Right ventricle myocardium superior (tissue), 1 donor: ENCODE data around the gene ZNF80. TPM values are rescaled to one million over a fixed set of nuclear protein-coding genes. Genes with fewer than 3 reads are reported as not detected.

Experiments used
- ATAC-seq: fragments of 200-7000 bp; cut with Tn5 transposase; one replicate; pipeline ENCODE4 v1.9.1; 2020; ENCODE audit warnings: mild to moderate bottlenecking; ENCODE audit not compliant: poor library complexity
- DNase-seq: peaks from one replicate; pipeline ENCODE4 v3.0.0-alpha.2; 2020
- intact Hi-C: fragments of 100-400 bp; cut with DNase I; formaldehyde crosslinking; loops from one replicate; pipeline ENCODE4 v1.11.2; 2022
- total RNA-seq: library from RNA; stranded (reverse); fragmentation: NEBNext Ultra II Directional; extraction: Animal tissue kit (Norgen Biotek cat#: 25700); gene quantifications from one replicate; pipeline ENCODE4 v1.2.1, GENCODE V29; 2021
- donor health status: DM: no; HTN: yes; CAD: no; lungs with severe emphysema.

The ZNF80 gene
- total RNA-seq, 1 donor from 2014 or later, result not detected

GRCh38 chr3:114223143-114223542 is 14.2 kb downstream of the ZNF80 start:
- intact Hi-C loops, result no loop called here
- ATAC-seq (no peak), DNase-seq (no peak)

GRCh38 chr3:114221881-114222264 is 15.5 kb downstream of the ZNF80 start:
- ATAC-seq (no peak), DNase-seq (no peak)
- intact Hi-C loops, result no loop called here

- DNase-seq, result peak; percentile 49
- intact Hi-C loops, result no loop called here
- peak; percentile 94 for ATAC-seq
Measured at GRCh38 chr3:114221165-114221880, 16.1 kb downstream of the ZNF80 start.

- intact Hi-C loops, result no loop called here
- ATAC-seq, result no peak
- DNase-seq, result no peak
Measured at GRCh38 chr3:114219741-114220140, 17.6 kb downstream of the ZNF80 start.

- DNase-seq, result no peak
- ATAC-seq, result no peak
- intact Hi-C loops, result no loop called here
Measured at GRCh38 chr3:114218578-114219185, 18.7 kb downstream of the ZNF80 start.

- intact Hi-C loops, result no loop called here
- no peak for ATAC-seq
- no peak for DNase-seq
Measured at GRCh38 chr3:114218006-114218405, 19.4 kb downstream of the ZNF80 start.

GRCh38 chr3:114217266-114217665 is 20.1 kb downstream of the ZNF80 start:
- intact Hi-C loops, result no loop called here
- ATAC-seq (no peak), DNase-seq (no peak)

- ATAC-seq, result no peak
- no peak for DNase-seq
- intact Hi-C loops, result no loop called here
Measured at GRCh38 chr3:114216186-114216970, 21.0 kb downstream of the ZNF80 start.

GRCh38 chr3:114214542-114215341 is 22.6 kb downstream of the ZNF80 start:
- ATAC-seq, result no peak

GRCh38 chr3:114213627-114214541 is 23.5 kb downstream of the ZNF80 start:
- DNase-seq, result no peak
- intact Hi-C loops, result no loop called here
- peak; percentile 52 for ATAC-seq

More at GRCh38 chr3:114214542-114215341, 22.6 kb downstream of the ZNF80 start:
- DNase-seq, result no peak
- intact Hi-C loops, result no loop called here

- no peak for DNase-seq
- no peak for ATAC-seq
- intact Hi-C loops, result no loop called here
Measured at GRCh38 chr3:114213292-114213626, 24.1 kb downstream of the ZNF80 start.

GRCh38 chr3:114212646-114213045 is 24.7 kb downstream of the ZNF80 start:
- DNase-seq, result no peak
- no peak for ATAC-seq
- intact Hi-C loops, result no loop called here

- intact Hi-C loops, result no loop called here
- DNase-seq (no peak), ATAC-seq (no peak)
Measured at GRCh38 chr3:114207768-114208167, 29.6 kb downstream of the ZNF80 start.

GRCh38 chr3:114206342-114206741 is 31.0 kb downstream of the ZNF80 start:
- intact Hi-C loops, result no loop called here
- DNase-seq, result no peak

GRCh38 chr3:114205541-114205940 is 31.8 kb downstream of the ZNF80 start:
- no peak for DNase-seq
- no peak for ATAC-seq
- intact Hi-C loops, result no loop called here

More at GRCh38 chr3:114206342-114206741, 31.0 kb downstream of the ZNF80 start:
- no peak for ATAC-seq

- intact Hi-C loops, result no loop called here
- DNase-seq (no peak), ATAC-seq (no peak)
Measured at GRCh38 chr3:114194750-114195149, 42.6 kb downstream of the ZNF80 start.

GRCh38 chr3:114192136-114192535 is 45.2 kb downstream of the ZNF80 start:
- ATAC-seq, result no peak
- intact Hi-C loops, result no loop called here
- no peak for DNase-seq

- intact Hi-C loops, result no loop called here
- DNase-seq (no peak), ATAC-seq (no peak)
Measured at GRCh38 chr3:114186501-114186900, 50.9 kb downstream of the ZNF80 start.
